GM21619 (cell line): ENCODE measurements around the gene MDM4.

ENCODE experiments used
- ATAC-seq: cut with Tn5 transposase; IDR thresholded peaks from one replicate; pipeline ENCODE4 v1.9.1; 2021; ENCODE audit not compliant: unreplicated experiment

The MDM4 gene

DNA sequence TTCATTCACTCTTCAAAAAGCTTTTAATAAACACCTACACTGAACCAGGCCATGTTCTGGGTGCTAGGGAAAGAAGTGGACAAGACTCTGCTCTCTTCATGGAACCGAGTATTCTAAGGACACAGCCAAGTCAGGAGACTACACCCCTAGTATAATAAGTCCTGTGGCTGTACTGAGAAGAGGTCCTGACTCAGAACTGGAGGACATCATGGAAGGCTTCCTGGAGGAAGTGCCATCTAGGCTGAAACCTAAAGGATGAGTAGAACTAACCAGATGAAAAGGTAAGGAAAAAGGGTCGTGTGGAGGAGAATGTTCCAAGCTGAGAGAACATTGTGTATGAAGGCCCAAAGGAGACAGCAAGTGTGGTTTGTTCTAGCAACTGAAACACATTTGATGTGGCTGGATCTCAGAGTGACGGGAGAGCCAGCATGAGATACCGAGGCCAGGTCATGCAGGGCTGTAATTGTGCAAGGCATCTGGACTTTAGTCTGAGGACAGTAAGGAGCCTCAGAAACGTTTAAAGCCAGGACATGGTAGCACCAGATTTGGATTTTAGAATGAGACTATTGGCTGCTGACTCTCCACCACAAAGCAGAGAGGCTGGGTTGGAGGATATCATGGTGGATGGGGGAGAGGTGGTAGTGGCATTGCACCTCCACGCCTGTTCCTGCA lies 86.8 kb downstream of the MDM4 start:
- no peak for ATAC-seq

DNA sequence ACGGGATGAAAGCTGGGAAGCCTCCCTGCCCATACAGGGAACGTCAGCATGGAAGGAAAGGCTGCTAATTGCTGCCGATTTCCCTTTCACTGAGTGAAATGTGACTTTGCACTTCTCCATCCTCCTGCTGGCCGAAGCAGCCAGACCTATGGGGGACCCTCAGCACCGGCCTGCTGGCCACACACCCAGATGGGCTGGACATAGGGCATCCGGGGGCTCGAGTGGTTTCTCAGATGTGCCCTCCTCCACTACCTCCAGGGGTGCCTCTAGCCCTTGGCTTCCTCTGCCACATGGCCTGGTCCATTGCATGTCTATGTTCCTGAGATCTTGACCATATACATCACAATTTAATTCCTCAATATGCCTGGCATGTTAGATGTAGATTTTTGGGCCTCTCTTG lies 89.6 kb downstream of the MDM4 start:
- ATAC-seq: no peak
